Stimulated activated CD4-positive, alpha-beta T cell treated with anti-CD3 and anti-CD28 coated beads, TNF-alpha, amount 100 ng/mL, for 4 hours (primary cell): Measurements from ENCODE around the gene JUNB.

Experiments used
- DNase-seq, 3 experiments: peaks; one replicate each; pipeline ENCODE4 v3.0.0-alpha.2; 2020; ENCODE audit warnings: low read depth in 3 of 3

JUNB gene

GRCh38 chr19:12842511-12842910, 51.2 kb downstream of the JUNB start:
- DNase-seq = no peak
